RWPE1 (cell line): ENCODE results near the gene SYNE2.
"Not testable (repeated sequence)": the region's sequence is repeated elsewhere in the genome, so short reads cannot be mapped to it uniquely, and the experiment has no call there.

Experiments
- CTCF ChIA-PET: fragments of 350-600 bp; sonication (Branson Sonifier 250); formaldehyde crosslinking; extraction: SDS; loops from one replicate; lab custom pipeline; 2021; lab: Yijun Ruan, JAX
- POLR2A ChIA-PET: fragments of 400-600 bp; formaldehyde crosslinking; extraction: SDS; loops from one replicate; lab custom pipeline; 2020; ENCODE audit warnings: antibody characterized with exemption; ENCODE audit not compliant: low non-redundant PET; lab: Yijun Ruan, JAX
- DNase-seq: peaks from one replicate; pipeline ENCODE4 v3.0.0; 2012; ENCODE audit warnings: low spot score
- H3K27ac ChIP-seq: fragments of 450-650 bp; 2 replicates; pipeline ENCODE4 v1.5.1; 2017
- TF ChIP-seq, protein P1 (sequence below): fragments of 450-650 bp; conservative IDR thresholded peaks from 2 replicates; pipeline ENCODE4 v1.5.1; 2017; ENCODE audit warnings: low read depth, mild to moderate bottlenecking

The SYNE2 gene

DNA sequence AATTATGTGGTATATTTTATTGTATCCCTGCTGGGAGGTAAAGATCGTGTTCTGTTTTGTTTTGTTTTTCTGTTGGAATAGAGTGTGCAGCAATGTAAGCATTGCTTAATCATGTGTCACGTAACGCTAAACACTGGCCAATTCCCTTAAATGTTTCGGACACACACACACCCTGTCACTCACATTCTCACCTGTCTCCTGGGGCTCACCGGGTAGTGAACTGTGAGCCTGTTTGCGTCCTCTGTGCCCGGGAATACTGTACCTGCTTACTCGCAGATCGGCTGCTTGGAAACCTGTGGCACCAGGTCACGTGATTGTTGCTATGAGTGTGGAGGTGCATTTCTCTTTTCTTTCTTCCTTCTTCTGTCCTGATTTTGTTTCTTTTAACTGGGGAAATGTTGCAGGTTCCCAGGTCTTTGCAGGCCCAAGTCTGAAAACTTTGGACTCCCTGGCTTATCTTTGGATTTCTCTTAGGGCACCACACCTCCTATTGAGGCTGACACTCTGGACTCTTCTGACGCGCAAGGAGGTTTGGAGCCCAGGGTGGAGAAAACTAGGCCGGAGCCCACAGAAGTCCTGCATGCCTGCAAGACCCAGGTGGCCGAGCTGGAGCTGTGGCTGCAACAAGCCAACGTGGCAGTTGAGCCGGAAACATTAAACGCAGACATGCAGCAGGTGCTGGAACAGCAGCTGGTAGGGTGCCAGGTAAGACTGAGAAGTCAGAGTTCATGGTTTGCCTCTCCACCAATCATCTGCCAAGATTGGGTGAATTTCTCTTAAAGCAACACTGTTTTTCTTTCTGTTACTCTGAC, 260.3 kb downstream of the SYNE2 start:
- DNase-seq = peak; percentile 8
- H3K27ac ChIP-seq = peak overlapping the region; percentile 99
- TF ChIP-seq, protein P1, sequence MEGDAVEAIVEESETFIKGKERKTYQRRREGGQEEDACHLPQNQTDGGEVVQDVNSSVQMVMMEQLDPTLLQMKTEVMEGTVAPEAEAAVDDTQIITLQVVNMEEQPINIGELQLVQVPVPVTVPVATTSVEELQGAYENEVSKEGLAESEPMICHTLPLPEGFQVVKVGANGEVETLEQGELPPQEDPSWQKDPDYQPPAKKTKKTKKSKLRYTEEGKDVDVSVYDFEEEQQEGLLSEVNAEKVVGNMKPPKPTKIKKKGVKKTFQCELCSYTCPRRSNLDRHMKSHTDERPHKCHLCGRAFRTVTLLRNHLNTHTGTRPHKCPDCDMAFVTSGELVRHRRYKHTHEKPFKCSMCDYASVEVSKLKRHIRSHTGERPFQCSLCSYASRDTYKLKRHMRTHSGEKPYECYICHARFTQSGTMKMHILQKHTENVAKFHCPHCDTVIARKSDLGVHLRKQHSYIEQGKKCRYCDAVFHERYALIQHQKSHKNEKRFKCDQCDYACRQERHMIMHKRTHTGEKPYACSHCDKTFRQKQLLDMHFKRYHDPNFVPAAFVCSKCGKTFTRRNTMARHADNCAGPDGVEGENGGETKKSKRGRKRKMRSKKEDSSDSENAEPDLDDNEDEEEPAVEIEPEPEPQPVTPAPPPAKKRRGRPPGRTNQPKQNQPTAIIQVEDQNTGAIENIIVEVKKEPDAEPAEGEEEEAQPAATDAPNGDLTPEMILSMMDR = no peak
- CTCF ChIA-PET = no interaction called here
- POLR2A ChIA-PET = no interaction called here

DNA sequence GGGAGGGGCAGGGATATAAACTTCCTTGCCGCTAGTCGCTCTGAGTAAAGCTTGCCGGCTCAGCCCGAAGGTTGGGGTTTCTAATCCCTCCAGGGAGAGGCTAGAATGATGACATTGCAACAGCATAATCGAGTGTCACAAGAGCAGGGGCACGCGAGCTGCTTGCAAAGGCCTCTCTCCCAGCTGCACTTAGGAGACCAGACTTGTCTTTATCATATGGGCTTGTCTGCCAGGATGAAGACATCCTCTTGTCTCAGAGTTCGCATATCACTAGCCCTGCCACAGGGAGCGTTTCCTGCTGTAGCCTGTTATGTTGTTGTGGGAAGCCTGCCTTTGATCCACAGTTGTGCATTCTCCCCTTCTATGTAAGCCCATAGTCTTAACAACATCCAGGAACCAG, 261.4 kb downstream of the SYNE2 start:
- H3K27ac ChIP-seq = peak overlapping the region; percentile 99
- DNase-seq = no peak
- TF ChIP-seq, protein P1 = no peak
- POLR2A ChIA-PET = no interaction called here
- CTCF ChIA-PET = no interaction called here

- ChIA-PET POLR2A (no interaction called here), CTCF (no interaction called here)
- H3K27ac ChIP-seq = peak overlapping the region; percentile 99
- no peak for DNase-seq
- TF ChIP-seq, protein P1 = no peak
Observed at GRCh38 chr14:64114796-64115195, 262.0 kb downstream of the SYNE2 start.

DNA sequence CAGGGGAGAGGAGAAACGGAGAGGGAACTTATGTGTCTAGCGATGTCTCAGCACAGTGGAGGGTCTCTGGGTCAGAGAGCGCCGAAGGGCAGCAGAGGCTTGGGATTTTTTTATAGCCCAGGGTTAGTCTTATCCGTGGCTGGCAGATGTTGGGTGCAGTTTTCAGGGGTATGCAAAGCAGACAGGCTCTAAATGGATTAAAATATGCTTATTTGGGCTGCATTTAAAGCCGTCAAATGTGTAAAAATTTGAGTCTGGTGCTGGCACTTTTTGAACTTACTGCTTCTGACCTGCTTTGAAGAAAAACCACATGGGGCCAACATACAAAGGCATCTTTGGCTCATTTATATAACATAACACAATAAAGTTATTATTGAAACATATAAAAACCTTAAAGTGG, 262.6 kb downstream of the SYNE2 start:
- ChIA-PET CTCF (no interaction called here), POLR2A (no interaction called here)
- no peak for DNase-seq
- peak overlapping the region; percentile 99 for H3K27ac ChIP-seq
- TF ChIP-seq, protein P1 = no peak

- DNase-seq = peak; percentile 85
- ChIA-PET CTCF (no interaction called here), POLR2A (no interaction called here)
- TF ChIP-seq, protein P1 = no peak
- peak overlapping the region; percentile 99 for H3K27ac ChIP-seq
Observed at GRCh38 chr14:64117671-64118402, 265.0 kb downstream of the SYNE2 start.

DNA sequence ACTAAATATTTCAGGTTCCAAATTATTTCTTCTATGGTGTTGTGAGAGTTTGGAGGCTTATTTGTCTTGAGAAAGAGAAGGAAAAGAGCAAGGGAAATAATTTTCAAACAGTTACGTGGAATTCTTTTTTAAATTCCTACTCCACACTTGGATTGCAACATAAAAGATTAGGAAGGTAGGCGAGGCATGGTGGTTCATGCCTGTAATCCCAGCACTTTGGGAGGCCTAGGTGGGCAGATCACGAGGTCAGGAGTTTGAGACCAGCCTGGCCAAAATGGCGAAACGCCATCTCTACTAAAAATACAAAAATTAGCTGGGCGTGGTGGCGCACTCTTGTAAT, 265.6 kb downstream of the SYNE2 start:
- DNase-seq, CTCF ChIA-PET, POLR2A ChIA-PET: not testable (repeated sequence)
- H3K27ac ChIP-seq = peak overlapping the region; percentile 99

- no peak for DNase-seq
- ChIA-PET POLR2A (no interaction called here), CTCF (no interaction called here)
- peak overlapping the region; percentile 99 for H3K27ac ChIP-seq
- TF ChIP-seq, protein P1 = no peak
Observed at GRCh38 chr14:64118892-64119291, 266.1 kb downstream of the SYNE2 start.
